HG02884 (cell line): ENCODE measurements around the gene RNF152.

Source experiments
- ATAC-seq: cut with Tn5 transposase; IDR thresholded peaks from one replicate; pipeline ENCODE4 v1.9.1; 2021; ENCODE audit warnings: mild to moderate bottlenecking, moderate library complexity; ENCODE audit not compliant: unreplicated experiment

Gene RNF152

GRCh38 chr18:61765097-61765496 lies 127.7 kb downstream of the RNF152 start:
- ATAC-seq: no peak

- no peak for ATAC-seq
Observed at GRCh38 chr18:61764381-61764780, 128.4 kb downstream of the RNF152 start.

GRCh38 chr18:61761875-61762274 lies 130.9 kb downstream of the RNF152 start:
- ATAC-seq: no peak
